HG03442 (cell line): ENCODE results near the gene C9orf50.
"Not testable (repeated sequence)": the region's sequence is repeated elsewhere in the genome, so short reads cannot be mapped to it uniquely, and the experiment has no call there.

ENCODE experiments used
- ATAC-seq: cut with Tn5 transposase; IDR thresholded peaks from one replicate; pipeline ENCODE4 v1.9.1; 2021; ENCODE audit warnings: mild to moderate bottlenecking, moderate library complexity; ENCODE audit not compliant: unreplicated experiment

Gene C9orf50, protein sequence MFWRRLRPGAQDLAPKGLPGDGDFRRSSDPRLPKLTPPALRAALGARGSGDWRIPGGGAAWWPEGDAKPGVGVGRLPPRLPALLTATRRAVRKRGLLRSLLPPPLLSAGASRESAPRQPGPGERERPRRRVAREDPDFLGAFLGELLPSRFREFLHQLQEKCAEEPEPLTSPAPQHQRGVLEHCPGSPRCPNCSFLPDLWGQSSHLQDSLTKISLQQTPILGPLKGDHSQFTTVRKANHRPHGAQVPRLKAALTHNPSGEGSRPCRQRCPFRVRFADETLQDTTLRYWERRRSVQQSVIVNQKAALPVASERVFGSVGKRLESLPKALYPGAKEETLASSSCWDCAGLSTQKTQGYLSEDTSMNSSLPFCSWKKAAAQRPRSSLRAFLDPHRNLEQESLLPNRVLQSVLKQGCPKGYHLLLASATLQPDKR

DNA sequence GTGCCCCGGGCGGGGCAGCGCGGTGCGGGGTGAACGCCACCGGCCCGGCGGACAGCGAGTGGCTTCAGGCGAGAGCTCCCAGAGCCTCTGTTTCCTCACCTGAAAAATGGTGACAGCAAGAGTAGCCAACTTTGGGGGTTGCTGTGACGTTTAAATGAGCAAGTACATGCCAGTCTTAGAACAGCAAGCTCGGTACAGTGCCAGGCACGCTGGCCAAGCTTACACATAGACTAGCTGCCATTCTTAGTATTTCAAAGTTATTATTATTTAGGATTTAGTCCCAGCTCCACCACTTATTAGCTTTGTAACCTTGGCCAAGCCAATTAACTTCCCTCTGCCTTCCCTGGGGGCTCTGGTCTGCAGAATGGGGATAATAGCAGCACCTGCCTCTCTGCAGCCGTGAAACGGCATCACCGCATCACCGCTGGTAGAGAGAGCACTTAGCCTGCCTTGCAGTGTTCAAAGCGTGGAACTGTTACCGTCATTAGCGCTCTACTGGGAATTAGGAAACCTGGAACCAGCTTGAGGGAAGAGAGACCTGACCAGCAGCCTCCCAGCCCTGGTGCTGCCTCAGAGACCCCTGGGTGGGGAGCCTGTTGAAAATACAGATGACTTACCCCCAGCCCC, at the start of gene C9orf50:
TSS of gene C9orf50 (minus strand) at position 433 of the 627 bp plus-strand sequence. CDS start 527 bp downstream, outside the sequence.
- no peak for ATAC-seq

DNA sequence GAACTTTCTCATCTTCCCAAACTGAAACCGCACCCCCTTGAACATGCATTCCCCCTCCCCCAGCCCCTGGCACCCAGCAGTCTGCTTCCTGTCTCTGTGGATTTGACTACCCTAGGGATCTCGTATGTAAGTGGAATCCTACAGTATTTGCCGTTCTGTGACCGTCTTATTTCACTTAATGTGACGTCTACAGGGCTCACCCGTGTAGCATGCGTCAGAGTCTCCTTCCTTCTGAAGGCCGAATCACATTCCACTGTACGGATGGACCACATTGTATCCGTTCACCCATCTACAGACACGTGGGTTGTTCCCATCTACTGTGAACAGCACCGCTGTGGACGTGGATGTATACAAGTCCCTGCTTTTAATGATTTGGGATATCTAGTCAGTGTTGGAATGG, 49.0 kb upstream of the C9orf50 start:
- ATAC-seq, result no peak

DNA sequence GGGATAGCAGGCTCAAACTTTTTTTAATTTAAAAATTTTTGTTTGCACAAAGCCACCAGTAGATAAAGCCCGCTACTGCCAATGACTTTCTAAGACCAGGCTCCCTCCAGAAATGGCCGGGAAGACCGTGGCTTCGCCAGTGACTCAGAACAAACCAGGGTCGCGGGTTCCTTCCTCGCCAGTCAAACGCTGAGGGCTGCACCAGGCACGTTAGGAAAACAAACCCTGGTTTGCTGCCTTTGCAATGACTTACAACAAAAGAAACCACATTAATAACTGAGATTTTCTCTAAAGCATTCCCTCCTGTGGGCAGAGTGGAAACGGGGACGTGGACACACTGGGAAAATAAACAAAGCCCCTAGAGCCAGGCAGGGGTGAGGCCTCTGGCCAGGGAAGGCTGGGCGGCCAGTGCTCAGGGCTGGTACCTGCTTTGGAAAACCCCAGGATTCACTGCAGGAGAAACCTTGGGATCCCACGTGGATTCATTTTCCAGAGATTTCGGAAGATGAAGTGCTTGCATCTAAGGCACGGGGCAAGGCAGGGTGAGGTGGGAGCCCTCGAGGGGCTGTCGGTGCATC, 48.3 kb upstream of the C9orf50 start:
- ATAC-seq, result no peak

DNA sequence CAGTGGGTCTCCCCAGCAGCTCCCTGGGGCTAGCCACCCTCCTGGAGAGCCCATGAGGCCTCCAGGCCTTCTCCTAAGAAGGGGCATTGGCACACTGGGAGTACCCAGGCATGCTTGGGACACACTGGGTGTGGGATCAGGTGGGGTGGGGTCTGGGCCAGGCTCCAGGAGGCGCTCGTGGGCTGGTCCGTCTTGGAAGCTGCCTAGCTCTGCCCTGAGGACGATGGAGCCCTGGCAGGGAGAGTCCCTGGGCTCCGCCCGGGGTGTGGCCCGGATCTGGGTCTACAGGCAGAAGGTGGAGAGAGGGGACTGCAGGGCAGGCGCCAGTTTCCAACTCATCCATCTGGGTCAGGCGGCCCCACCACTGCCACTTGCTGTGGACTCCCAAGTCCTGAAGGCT, 46.9 kb upstream of the C9orf50 start:
- ATAC-seq, result no peak

DNA sequence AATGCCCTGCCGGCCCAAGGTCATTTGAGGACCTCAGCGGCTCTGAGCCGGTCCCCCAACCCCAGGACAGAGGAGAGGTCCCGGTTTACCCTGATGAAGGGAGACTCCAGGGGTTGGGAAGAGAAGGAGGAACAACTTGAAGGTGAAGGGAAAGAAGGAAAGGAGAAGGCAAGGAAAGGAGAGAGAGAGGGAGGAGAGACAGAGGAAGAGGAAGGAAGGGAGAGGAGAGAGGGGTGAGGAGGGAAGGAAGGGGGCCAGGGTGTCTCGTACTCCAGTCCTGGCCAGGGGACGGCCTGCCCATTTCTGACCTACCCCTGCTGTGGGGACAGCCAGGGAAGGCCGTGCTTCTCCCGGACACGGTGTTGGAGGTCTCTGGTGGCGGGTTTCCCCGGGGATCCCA, 46.5 kb upstream of the C9orf50 start:
- no peak for ATAC-seq

DNA sequence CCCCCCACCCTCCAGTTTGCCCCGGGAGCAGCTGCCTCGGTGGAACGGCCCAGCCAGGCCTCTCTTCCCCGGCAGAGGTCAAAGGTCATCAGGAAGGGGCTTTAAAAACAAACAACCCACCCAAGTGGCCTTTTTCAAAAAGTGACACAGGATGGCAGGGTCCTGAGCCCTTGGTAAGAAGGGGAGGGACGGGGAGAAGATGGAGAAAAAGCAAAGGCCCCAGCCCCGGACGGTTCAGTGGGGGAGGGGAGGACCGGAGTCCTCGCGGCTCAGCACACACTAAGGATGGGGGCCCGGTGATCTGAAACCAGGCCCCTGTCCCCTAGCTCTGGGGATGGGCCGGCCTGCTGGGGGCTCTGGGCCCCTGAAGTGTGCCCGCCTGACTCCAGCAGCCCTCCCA, 45.7 kb upstream of the C9orf50 start:
- no peak for ATAC-seq

DNA sequence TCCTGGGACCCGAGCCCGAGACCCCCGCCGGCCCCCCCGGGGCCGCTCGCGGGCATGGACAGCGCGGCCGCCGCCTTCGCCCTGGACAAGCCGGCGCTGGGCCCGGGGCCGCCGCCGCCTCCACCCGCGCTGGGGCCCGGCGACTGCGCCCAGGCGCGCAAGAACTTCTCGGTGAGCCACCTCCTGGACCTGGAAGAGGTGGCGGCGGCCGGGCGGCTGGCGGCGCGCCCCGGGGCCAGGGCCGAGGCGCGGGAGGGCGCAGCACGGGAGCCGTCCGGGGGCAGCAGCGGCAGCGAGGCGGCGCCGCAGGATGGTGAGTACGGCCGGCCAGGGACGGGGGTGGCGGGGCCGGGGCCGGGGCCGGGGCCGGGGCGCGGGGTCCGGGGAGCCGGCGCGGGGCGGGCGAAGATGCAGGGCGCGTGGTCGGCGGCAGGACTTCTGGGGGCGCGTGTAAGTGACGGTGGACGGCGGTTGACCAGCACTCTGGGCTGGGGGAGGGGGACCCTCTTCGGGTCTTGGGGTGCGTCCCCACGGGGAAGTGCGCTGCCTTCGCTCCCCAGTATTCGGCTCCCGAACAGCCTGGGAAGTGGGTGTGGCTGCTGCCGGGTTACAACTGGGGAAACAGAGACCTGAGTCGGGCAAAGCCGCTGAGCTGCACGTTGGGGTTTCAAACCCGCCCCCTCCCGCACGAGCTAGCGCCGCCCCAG, 45.1 kb upstream of the C9orf50 start:
- no peak for ATAC-seq

DNA sequence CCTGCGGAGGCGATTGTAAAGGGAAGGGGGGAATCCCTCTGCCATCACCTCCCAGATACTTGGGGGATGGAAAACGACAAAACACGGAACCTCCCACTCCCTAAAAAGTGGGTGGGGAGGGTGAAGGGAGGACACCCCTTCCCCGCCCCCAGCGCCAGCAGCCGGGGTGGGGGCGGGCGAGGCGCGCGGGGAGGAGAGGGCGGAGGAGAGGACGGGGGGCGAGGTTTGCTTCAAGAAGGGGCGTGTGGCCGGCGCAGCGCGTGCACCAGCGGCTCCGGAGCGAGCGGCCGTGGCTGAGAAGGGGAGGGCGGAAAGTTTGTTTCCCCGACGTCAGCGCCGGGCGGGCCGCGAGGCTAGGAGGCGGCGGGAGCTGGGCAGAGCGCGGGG, 44.5 kb upstream of the C9orf50 start, which contains the start of gene PRRX2:
TSS of gene PRRX2 (plus strand) at position 259 of the 387 bp plus-strand sequence. CDS start 221 bp downstream, outside the sequence.
- no peak for ATAC-seq

DNA sequence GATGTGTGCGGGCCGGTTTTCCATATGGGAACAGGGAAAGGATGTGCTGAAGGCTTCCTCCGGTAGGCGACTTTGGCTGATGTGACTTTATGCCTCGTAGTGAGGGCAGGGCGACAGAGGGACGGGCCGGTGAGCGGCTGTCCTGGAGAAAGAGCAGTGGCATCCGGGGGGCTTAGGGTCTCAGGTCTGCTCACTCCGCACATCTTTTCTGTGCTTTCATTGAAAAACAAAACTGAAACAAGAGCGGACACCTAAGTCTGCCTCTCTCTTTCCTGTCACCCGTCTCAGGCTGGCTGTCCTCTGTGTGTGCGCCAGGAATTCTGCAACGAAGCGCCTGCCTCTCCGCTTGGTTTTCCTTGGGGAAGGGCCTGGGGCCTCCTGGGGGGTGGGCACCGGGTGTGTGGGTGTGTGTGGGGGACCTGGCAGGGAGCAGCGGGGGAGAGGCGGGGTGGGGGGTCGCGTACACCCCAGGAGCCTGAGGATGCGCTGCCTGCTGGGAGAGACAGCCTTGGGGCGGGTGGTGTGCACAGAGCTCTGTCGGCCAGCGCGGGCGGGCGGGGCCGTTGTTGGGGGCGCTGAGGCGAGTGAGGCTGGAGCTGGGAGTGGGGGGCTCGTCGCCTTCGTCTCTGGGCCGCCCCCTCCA, 44.0 kb upstream of the C9orf50 start:
- no peak for ATAC-seq

DNA sequence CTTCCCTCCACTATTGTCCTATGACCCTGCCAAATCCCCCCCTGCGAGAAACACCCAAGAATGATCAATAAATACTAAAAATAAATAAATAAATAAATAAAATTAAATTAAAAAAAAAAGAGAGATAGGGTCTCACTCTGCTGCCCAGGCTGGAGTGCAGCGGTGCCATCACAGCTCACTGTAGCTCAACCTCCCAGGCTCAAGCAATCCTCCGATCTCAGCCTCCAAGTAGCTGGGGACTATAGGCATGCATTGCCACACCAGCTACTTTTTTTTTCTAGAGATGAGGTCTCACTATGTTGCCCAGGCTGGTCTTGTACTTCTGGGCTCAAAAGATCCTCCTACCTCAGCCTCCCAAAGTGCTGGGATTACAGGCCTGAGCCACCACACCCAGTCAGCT, 41.3 kb upstream of the C9orf50 start:
- ATAC-seq, result not testable (repeated sequence)

DNA sequence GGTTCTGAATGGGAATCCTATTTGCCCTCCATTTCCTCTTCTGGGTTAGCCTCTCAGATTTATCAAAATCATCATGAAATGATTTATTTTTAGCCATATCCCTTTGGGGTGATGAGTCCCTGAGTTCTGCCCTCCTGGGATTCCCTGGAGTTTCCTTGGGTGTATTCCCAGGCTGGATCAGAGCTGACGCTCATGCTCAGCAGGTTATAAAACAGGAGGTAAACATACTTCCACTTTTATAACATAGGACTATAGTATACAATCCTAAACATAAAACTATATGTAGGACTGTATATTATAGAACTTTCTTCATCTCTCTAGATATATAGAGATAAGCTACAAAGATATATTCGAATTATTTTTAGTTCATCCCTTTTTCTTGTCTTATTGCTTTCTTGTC, 40.1 kb upstream of the C9orf50 start:
- ATAC-seq, result no peak

DNA sequence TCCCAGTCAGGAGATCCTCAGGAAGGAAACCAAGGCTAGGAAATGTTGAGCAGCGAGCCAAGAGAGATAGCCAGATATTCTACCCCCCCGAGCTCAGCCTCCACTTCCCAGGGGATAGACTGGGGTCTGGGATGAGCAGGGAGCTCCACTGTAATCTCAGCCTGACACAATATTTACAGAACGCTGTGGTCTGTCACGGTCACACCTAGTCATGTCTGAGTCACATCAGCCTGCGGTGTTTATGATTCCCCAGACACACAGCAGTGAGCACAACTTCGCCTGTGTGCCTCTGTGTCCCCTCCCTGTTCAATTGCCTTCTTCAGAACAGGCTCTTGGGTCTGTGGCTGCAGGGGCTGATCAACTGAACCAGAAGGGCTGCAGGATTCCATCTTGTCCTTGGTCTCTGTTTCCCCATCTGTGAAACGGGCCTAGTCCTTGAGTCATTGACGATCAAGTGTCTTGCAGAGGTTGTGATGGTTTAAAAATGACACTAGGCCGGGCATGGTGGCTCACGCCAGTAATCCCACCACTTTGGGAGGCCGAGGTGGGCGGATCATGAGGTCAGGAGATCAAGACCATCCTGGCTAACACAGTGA, 36.0 kb upstream of the C9orf50 start:
- ATAC-seq, result no peak

DNA sequence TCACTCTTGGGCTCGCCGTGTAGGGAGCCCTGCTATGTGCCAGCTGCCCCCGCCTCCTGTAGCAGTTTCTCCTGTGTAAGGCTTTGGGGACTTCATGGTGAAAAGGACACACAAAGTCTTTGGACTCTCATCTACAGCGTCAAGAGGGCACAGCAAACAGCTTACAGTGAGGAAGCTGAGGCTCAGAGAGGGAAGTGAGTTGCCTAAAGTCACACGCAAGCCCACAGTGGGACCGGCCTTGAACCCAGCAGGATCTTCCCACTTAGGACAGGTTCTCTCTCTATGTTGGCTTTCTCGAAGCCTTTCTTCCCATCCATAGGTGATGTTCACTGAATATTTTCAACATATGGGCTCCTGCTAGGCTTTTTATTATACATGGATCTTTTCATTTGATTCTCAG, 34.8 kb upstream of the C9orf50 start:
- no peak for ATAC-seq

DNA sequence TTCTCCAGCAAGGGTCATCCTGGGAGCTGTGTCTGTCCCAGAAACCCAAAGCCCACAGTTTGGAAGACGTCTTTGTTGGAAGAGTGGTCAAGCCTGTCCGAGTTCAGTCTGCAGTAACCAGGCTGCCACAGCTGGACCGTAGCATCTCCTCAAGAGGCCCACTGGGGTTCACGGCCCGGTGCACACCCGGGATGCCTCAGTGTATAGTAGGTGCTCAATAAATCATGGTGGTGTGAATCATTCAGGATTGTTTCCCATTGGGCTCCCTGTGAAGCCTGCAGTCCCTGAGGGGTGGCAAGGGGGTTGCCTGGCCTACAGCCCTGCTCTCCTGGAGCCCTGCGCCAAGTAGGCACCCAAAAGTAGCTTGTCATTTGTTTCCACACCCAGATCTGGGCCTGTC, 34.3 kb upstream of the C9orf50 start:
- no peak for ATAC-seq

DNA sequence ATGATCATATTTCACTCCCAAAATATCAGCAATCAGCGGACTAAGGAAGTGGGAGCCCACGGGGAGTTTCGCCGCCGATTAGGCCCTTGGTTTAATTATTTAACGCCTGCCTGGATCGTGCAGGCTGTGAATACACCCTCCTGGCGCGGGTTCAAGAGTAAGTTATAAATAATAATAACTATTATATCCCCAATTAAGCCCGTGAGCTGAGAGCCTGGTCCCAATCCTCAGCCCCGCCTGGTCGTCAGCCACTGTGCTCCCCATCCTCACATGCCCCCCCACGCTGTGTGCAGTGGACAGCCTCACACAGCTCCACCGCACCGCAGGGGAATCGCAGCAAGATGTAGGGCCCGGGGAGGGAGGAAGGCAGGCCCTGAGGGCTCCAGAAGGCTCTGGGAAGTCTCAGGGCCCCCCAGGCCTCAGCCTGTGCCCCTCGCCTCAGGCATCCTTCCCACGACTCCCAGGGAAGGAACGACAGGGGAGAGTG, 33.7 kb upstream of the C9orf50 start:
- ATAC-seq, result no peak

DNA sequence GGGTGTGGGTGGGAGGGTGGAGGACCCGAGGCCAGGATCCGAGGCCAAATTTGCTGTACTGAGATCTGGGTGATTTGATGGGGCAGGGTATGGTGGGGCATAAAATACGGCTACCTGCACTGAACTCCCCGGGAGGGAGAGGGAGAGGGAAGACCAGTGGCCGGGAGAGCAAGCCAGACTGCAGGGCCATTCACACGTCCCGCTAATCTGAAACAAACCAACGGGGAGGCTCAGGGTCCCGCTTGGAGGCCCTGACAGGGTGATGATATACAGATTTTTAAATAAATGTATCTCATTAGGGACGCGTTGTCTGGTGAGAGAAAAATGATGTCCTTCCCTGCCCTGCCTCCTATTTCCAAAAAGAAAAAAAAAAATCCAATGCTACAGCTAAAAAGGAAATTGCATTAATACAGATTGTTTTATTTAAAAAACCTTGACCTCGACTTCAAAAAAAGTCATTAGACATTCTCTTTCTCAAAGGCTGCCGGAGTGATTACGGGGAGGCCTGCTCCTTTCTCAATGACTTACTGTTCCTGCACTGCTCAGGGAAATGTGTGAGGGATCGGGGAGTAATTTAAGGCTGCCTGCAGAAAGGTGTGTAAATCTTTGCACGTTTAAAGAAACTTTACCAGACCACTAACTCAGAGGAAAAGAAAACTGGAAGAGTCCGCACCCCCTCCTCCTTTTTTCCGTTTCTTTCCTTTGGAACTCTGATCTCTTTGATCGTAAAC, 33.1 kb upstream of the C9orf50 start:
- ATAC-seq, result no peak

DNA sequence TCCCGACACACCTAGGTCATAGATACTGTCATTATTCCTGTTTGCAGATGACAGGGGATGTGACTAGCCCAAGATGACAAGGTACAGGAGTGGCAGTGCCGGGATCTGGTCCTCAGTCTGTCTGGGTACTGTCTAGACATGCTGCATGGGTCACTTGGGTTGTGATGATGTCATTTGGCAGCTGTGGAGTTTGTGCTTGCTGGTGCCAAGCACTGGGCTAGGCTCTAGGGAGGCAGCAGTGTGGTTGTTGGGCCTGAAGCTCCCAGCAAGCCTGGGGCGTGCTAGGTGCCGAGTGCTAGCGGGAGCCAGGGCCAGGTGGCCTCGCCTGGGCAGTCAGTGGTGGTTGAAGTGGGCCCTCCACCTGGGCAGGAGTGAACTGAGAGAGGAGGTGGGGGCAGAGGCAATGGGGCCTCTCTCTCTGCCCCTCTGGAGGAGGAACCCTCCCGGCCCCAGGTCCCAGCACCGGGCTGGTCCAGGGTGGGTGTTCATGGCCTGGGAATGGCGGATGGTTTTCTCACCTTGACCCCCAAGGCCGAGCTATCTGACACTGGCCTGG, 29.9 kb upstream of the C9orf50 start:
- ATAC-seq, result no peak

DNA sequence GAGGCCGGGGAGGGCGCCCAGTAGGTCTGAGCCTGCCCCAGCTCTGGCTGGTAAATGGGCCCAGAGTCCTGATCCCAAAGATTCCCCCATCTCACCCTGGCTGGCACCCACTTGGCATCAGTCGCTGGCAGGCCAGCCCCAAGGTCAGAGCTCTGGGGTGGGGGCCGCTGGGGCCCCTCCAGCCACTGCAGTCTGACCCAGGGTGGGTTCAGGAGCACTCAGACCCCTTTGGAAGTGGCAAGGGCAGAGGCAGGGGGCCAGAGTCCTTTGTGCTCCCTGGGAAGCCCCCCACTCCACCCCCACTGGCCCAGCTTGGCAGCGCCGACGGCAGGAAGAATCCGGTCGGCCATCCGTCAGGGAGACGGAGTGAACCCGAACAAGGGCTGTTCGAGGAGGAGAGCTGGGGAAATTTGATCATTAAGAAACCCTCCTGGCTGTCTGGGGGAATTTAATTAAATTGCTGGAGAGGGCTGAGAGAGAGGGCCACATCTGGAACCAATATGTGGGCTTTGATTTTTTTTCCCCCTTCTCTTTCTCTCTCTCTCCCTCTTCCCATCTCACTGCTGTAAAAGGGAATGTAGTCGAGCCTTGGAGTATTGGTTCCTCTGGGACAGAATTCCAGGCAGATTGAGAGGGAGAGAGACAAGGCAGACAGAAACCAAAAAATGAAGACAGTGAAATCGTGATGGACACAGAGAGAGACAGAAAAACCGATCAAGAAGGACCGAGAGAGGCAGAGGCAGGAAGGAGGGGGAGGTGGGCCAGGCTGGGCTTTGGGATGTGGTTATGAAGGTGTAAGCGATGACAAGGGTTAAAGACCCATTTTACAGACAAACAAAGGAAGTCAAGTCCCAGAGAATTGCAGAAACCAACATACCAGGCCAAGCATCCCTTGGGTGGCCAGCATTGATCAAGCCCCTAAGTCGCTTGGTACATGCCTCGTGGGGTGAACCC, 29.1 kb upstream of the C9orf50 start:
- ATAC-seq, result no peak
